ENCODE measurements around the gene DNAH11. TPM values are rescaled to one million over a fixed set of nuclear protein-coding genes. Genes with fewer than 3 reads are reported as not detected.

Gene DNAH11
- total and polyA plus RNA-seq, 9 of the 15 experiments (the other 6 are each of a cell fraction or from before 2014, with no cell fraction given): under 0.01 TPM; not detected in 7

GRCh38 chr7:21675255-21675654 is 132.4 kb downstream of the DNAH11 start:
- 0% methylated on average over 2 of the region's 3 CpGs for WGBS (ENCODE audit: insufficient coverage, low coverage, missing lambda C conversion rate)
- Histone ChIP-seq H3K36me3 (ENCODE audit: control insufficient read depth, insufficient read depth, low read length) (no peaks in the 10 kb centered on the region), H3K9ac (ENCODE audit: insufficient read depth in 1 of 2, low read depth in 2 of 2, low read length in 2 of 2) (no peak overlapping the region), H3K4me2 (ENCODE audit: insufficient read depth, low read length) (no peak overlapping the region), H3K4me1 (replicated peaks in 1 of 2; ENCODE audit: control insufficient read depth in 2 of 2, insufficient read depth in 2 of 2, low read length in 2 of 2) (no peaks in the 10 kb centered on the region), H3K79me2 (ENCODE audit: control insufficient read depth, insufficient read depth, low read length) (no peaks in the 10 kb centered on the region), H2AFZ (ENCODE audit: low read depth, low read length) (no peak overlapping the region), H3K9me1 (ENCODE audit: control insufficient read depth, insufficient read depth, low read length) (no peaks in the 10 kb centered on the region), H3K27me3 (ENCODE audit: control insufficient read depth in 2 of 2, insufficient read depth in 2 of 2, low read length in 2 of 2) (no peaks in the 10 kb centered on the region), H3K4me3 (no peak overlapping the region), H3K9me3 (replicated peaks; ENCODE audit: control insufficient read depth, insufficient read depth, low read depth, low read length) (no peaks in the 10 kb centered on the region), H3K27ac (ENCODE audit: extremely low read depth, low read depth, low read length) (no peak overlapping the region), H4K20me1 (replicated peaks; ENCODE audit: control insufficient read depth, insufficient read depth, low read length) (no peaks in the 10 kb centered on the region)
- no peak for FAIRE-seq
- intact Hi-C loops (cut with micrococcal nuclease): no loop called here
- in situ Hi-C loops (cut with MboI): no loop called here
- no TSS peak for BruUV-seq (replicated peaks)
- POLR2A ChIA-PET: no interaction called here
- CTCF ChIA-PET (ENCODE audit: low intra/inter-chr PET ratio): no interaction called here
- ATAC-seq: no peak
- no peak for DNase-seq (ENCODE audit: extremely low read depth in 1 of 4, low spot score in 3 of 4)
- no peak for TF ChIP-seq ZNF197 (CRISPR knock-in tag; IDR thresholded peaks at IDR 0.05; ENCODE audit: low read depth)
- TF ChIP-seq BRF2 (IDR thresholded peaks at IDR 0.05; ENCODE audit: borderline replicate concordance, insufficient read depth, insufficient read length): no peak
- TF ChIP-seq SAFB (IDR thresholded peaks at IDR 0.05; ENCODE audit: borderline replicate concordance, low read depth, low read length): no peak
- TF ChIP-seq FOXJ2 (tag; IDR thresholded peaks at IDR 0.05): no peak
- TF ChIP-seq, protein P1, sequence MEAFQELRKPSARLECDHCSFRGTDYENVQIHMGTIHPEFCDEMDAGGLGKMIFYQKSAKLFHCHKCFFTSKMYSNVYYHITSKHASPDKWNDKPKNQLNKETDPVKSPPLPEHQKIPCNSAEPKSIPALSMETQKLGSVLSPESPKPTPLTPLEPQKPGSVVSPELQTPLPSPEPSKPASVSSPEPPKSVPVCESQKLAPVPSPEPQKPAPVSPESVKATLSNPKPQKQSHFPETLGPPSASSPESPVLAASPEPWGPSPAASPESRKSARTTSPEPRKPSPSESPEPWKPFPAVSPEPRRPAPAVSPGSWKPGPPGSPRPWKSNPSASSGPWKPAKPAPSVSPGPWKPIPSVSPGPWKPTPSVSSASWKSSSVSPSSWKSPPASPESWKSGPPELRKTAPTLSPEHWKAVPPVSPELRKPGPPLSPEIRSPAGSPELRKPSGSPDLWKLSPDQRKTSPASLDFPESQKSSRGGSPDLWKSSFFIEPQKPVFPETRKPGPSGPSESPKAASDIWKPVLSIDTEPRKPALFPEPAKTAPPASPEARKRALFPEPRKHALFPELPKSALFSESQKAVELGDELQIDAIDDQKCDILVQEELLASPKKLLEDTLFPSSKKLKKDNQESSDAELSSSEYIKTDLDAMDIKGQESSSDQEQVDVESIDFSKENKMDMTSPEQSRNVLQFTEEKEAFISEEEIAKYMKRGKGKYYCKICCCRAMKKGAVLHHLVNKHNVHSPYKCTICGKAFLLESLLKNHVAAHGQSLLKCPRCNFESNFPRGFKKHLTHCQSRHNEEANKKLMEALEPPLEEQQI (IDR thresholded peaks at IDR 0.05): no peak
- TF ChIP-seq CHD1 (IDR thresholded peaks at IDR 0.05; ENCODE audit: low read length): no peak
- TF ChIP-seq PTBP1 (IDR thresholded peaks at IDR 0.05; ENCODE audit: low read depth, low read length): no peak
- no peak for TF ChIP-seq ZNF41 (CRISPR knock-in tag; conservative IDR thresholded peaks at IDR 0.05)
- TF ChIP-seq, protein P2, sequence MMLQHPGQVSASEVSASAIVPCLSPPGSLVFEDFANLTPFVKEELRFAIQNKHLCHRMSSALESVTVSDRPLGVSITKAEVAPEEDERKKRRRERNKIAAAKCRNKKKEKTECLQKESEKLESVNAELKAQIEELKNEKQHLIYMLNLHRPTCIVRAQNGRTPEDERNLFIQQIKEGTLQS (IDR thresholded peaks at IDR 0.05): no peak
- TF ChIP-seq, protein P2 (CRISPR knock-in tag; conservative IDR thresholded peaks at IDR 0.05): no peak
- no peak for TF ChIP-seq ETS2 (tag; IDR thresholded peaks at IDR 0.05; ENCODE audit: borderline replicate concordance, poor library complexity, severe bottlenecking)
- TF ChIP-seq TAF7 (tag; IDR thresholded peaks at IDR 0.05): no peak
- TF ChIP-seq E2F5 (CRISPR knock-in tag; IDR thresholded peaks at IDR 0.05): no peak
- no peak for TF ChIP-seq TCF3 (CRISPR knock-in tag; IDR thresholded peaks at IDR 0.05)
- no peak for TF ChIP-seq SRSF3 (IDR thresholded peaks at IDR 0.05; ENCODE audit: insufficient read depth, low read length)
- TF ChIP-seq ZNF79 (CRISPR knock-in tag; IDR thresholded peaks at IDR 0.05; ENCODE audit: low read depth): no peak
- no peak for TF ChIP-seq ZBTB12 (CRISPR knock-in tag; IDR thresholded peaks at IDR 0.05)
- no peak for TF ChIP-seq IRF2 (CRISPR knock-in tag; IDR thresholded peaks at IDR 0.05)

All from K562 (cell line).